GM12878 (cell line): ENCODE data around the gene SYNGR3. TPM values are rescaled to one million over a fixed set of nuclear protein-coding genes. Genes with fewer than 3 reads are reported as not detected.
"Not testable (repeated sequence)": the region's sequence is repeated elsewhere in the genome, so short reads cannot be mapped to it uniquely, and the experiment has no call there.

ENCODE experiments used
- ATAC-seq: fragments of 200-7000 bp; cut with Tn5 transposase; 3 replicates; pipeline ENCODE4 v1.9.1; 2020; ENCODE audit warnings: mild to moderate bottlenecking, moderate library complexity
- BruUV-seq: library from RNA; stranded (reverse); fragments of 400-500 nt; replicated peaks from 2 replicates; lab custom pipeline; 2021; lab: Mats Ljungman, UMichigan
- CTCF ChIA-PET: fragments of 300-600 bp; sonication (Branson Sonifier 250); formaldehyde crosslinking; extraction: SDS; loops from one replicate; lab custom pipeline; 2021; ENCODE audit warnings: inconsistent platforms; lab: Yijun Ruan, JAX
- POLR2A ChIA-PET: fragments of 350-600 bp; formaldehyde crosslinking; extraction: SDS; loops from one replicate; lab custom pipeline; 2021; ENCODE audit warnings: inconsistent platforms; lab: Charles Lee
- RAD21 ChIA-PET: fragments of 300-600 bp; sonication (Branson Sonifier 250); formaldehyde crosslinking; loops from one replicate; lab custom pipeline; 2023; ENCODE audit warnings: antibody characterized with exemption; ENCODE audit not compliant: unreplicated experiment; lab: Charles Lee
- SMC1A ChIA-PET: fragments of 300-600 bp; sonication (Branson Sonifier 250); formaldehyde crosslinking; loops from one replicate; lab custom pipeline; 2023; ENCODE audit not compliant: unreplicated experiment, uncharacterized antibody; lab: Charles Lee
- DNase-seq: peaks from one replicate; pipeline ENCODE4 v3.0.0-alpha.2; 2011; ENCODE audit warnings: low read depth, low spot score
- FAIRE-seq: peaks from 3 replicates; lab custom pipeline; 2011; peaks lifted over from hg19 to GRCh38; lab: Jason Lieb, UNC
- H2AFZ ChIP-seq: 2 replicates; pipeline ENCODE4 v1.6.0; 2011; ENCODE audit warnings: low read depth, low read length, control low read depth; ENCODE audit not compliant: control insufficient read depth
- H3K27ac ChIP-seq: 2 replicates; pipeline ENCODE4 v1.5.1; 2011; ENCODE audit warnings: control low read depth; ENCODE audit not compliant: control insufficient read depth, insufficient read depth
- H3K27me3 ChIP-seq, 2 experiments: replicated peaks in 1 of 2; 2 replicates each; pipeline versions ENCODE4 v1.6.0 to v1.6.1; 2011; ENCODE audit warnings: low read length in 1 of 2; ENCODE audit not compliant: control insufficient read depth in 2 of 2, insufficient read depth in 2 of 2
- H3K36me3 ChIP-seq, 2 experiments: 2 replicates each; pipeline ENCODE4 v1.5.1; 2011; ENCODE audit warnings: low read length in 1 of 2; ENCODE audit not compliant: control insufficient read depth in 2 of 2, insufficient read depth in 2 of 2
- H3K4me1 ChIP-seq: 2 replicates; pipeline ENCODE4 v1.6.1; 2011; ENCODE audit warnings: mild to moderate bottlenecking, low read length, moderate library complexity, mixed read lengths; ENCODE audit not compliant: control insufficient read depth, insufficient read depth
- H3K4me2 ChIP-seq: 2 replicates; pipeline ENCODE4 v1.6.0; 2011; ENCODE audit warnings: control low read depth; ENCODE audit not compliant: control insufficient read depth, insufficient read depth
- H3K4me3 ChIP-seq: fragments of 200-600 bp; sonication (generic); 2 replicates; pipeline ENCODE4 v1.5.1; 2016
- H3K79me2 ChIP-seq: 2 replicates; pipeline ENCODE4 v1.6.0; 2011; ENCODE audit warnings: low read length; ENCODE audit not compliant: control insufficient read depth, insufficient read depth
- H3K9ac ChIP-seq: 2 replicates; pipeline ENCODE4 v1.8.0; 2011; ENCODE audit warnings: low read length, control low read depth, mixed read lengths; ENCODE audit not compliant: control insufficient read depth, insufficient read depth
- H3K9me3 ChIP-seq: replicated peaks from 3 replicates; pipeline ENCODE4 v1.5.1; 2011; ENCODE audit warnings: mild to moderate bottlenecking, low read length; ENCODE audit not compliant: control insufficient read depth, insufficient read depth
- H4K20me1 ChIP-seq: 2 replicates; pipeline ENCODE4 v1.6.0; 2011; ENCODE audit not compliant: control insufficient read depth, insufficient read depth
- CEBPZ ChIP-seq: fragments of 150-350 bp; IDR thresholded peaks from 2 replicates; pipeline ENCODE4 v1.6.1; 2016; ENCODE audit warnings: low read depth, low read length
- MXI1 ChIP-seq: fragments of 150-350 bp; IDR thresholded peaks from 2 replicates; pipeline ENCODE4 v1.6.1; 2011; ENCODE audit warnings: low read depth, mild to moderate bottlenecking, inconsistent platforms, low read length, improper control_type of control experiment
- NRF1 ChIP-seq: conservative IDR thresholded peaks from 2 replicates; pipeline ENCODE4 v1.6.1; 2011; ENCODE audit warnings: mild to moderate bottlenecking, low read depth, low read length, improper control_type of control experiment
- POLR2AphosphoS5 ChIP-seq: IDR thresholded peaks from 2 replicates; pipeline ENCODE4 v1.6.1; 2011; ENCODE audit warnings: mild to moderate bottlenecking, low read length, inconsistent platforms
- RAD51 ChIP-seq: fragments of 450-650 bp; IDR thresholded peaks from 2 replicates; pipeline ENCODE4 v1.6.1; 2016; ENCODE audit warnings: moderate library complexity, mild to moderate bottlenecking, inconsistent platforms
- RELB ChIP-seq: fragments of 450-650 bp; IDR thresholded peaks from 2 replicates; pipeline ENCODE4 v1.6.1; 2017; ENCODE audit warnings: low read depth, mild to moderate bottlenecking, moderate library complexity
- STAT1 ChIP-seq: fragments of 450-650 bp; conservative IDR thresholded peaks from 2 replicates; pipeline ENCODE4 v1.6.1; 2014; ENCODE audit warnings: antibody characterized with exemption, mild to moderate bottlenecking
- WGBS: methylation state at CpG from one replicate; pipeline ENCODE4 v1.1.6; 2016; ENCODE audit warnings: low lambda C conversion rate; ENCODE audit not compliant: insufficient replicate concordance, insufficient coverage; ENCODE audit errors: missing lambda C conversion rate; 5-methylcytosine and 5-hydroxymethylcytosine counted together
- in situ Hi-C: fragments of 300-500 bp; cut with MboI; formaldehyde crosslinking; loops from 9 replicates; pipeline ENCODE4 v1.14.3; 2018; ENCODE audit warnings: mixed read lengths
- intact Hi-C: fragments of 100-400 bp; cut with micrococcal nuclease; formaldehyde crosslinking; loops from one replicate; pipeline ENCODE4 v1.14.2; 2022; ENCODE audit not compliant: unreplicated experiment
- polyA plus RNA-seq, 11 experiments: library from polyadenylated mRNA; depleted of rRNA in 4 of 11; unstranded in 6 of 11; stranded (reverse) in 5 of 11; fragments of >200 nt; fragmentation: Nextera tagmentation in 4 of 11; fragmentation: Illumina TruSeq in 1 of 11; extraction: Ambion mirVana in 4 of 11; extraction: Trizol in 1 of 11; gene quantifications; 1 replicate in 1 of 11; 2 replicates in 10 of 11; pipeline versions ENCODE4 v1.2.1 to v1.2.3, GENCODE V29; 2011 to 2016; ENCODE audit warnings: inconsistent platforms in 2 of 11, missing spikeins in 2 of 11, low read depth in 1 of 11
- total RNA-seq, 4 experiments: library from RNA; depleted of rRNA in 3 of 4; stranded (reverse); fragments of >200 nt in 3 of 4; fragmentation: Illumina TruSeq in 1 of 4; extraction: Trizol in 1 of 4; gene quantifications; 2 replicates each; pipeline versions ENCODE4 v1.2.1 to v1.2.3, GENCODE V29; 2013 to 2021
- TF ChIP-seq, protein P1 (sequence below), 3 experiments: IDR thresholded peaks in 2 of 3; conservative IDR thresholded peaks in 1 of 3; 2 replicates each; pipeline ENCODE4 v1.5.1; 2011; ENCODE audit warnings: low read depth in 3 of 3, low read length in 3 of 3, mild to moderate bottlenecking in 3 of 3, control low read depth in 2 of 3, moderate library complexity in 2 of 3, inconsistent platforms in 1 of 3, mixed read lengths in 1 of 3; ENCODE audit not compliant: control insufficient read depth in 2 of 3, insufficient read depth in 1 of 3; ENCODE audit errors: extremely low read depth in 1 of 3

The SYNGR3 gene
- total and polyA plus RNA-seq, 10 of the 15 experiments (the other 5 are each of a cell fraction or from before 2014, with no cell fraction given) = 1.2 to 18.1 (median 6.6) TPM

DNA sequence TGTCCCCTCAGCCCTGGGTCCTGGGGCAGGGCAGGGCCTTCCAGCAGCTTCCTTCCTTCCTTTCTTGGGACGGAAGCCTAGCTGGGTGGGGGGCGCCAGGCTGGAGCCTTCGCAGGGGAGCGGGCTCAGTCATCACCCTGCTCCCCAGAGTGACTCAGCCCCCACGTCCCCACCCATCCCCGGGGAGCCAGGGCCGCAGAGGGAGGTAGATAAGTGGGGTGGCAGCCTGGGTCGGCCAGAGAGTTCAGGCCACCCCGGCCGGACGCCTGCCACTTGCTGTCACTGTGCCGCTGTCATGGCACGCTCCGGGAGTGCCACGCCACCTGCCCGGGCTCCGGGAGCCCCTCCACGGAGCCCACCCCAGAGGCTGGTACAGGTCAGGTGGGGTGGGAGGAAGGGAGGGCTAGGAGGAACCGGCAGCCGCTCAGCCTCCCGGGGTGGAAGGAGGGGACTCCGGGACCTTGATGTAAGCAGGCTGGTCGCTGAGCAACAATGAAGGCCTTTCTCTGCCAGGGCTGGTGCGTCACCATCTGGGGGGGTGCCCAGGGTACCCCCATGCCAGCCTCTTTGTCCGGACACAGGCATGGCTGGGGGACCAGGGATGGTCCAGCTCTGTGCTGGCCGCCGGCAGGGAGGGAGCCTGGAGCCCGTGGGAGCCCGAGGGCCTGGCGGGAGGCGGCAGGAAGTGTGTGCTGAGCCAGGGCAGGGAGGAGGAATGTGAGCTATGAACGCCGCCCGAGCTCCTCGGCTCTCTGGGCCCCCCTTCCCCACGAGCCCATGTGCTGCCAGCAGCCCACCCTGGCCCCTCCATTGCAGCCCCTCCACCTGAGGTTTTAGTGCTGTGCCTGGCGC, 43.5 kb downstream of the SYNGR3 start (continued):
- TF ChIP-seq, protein P1, sequence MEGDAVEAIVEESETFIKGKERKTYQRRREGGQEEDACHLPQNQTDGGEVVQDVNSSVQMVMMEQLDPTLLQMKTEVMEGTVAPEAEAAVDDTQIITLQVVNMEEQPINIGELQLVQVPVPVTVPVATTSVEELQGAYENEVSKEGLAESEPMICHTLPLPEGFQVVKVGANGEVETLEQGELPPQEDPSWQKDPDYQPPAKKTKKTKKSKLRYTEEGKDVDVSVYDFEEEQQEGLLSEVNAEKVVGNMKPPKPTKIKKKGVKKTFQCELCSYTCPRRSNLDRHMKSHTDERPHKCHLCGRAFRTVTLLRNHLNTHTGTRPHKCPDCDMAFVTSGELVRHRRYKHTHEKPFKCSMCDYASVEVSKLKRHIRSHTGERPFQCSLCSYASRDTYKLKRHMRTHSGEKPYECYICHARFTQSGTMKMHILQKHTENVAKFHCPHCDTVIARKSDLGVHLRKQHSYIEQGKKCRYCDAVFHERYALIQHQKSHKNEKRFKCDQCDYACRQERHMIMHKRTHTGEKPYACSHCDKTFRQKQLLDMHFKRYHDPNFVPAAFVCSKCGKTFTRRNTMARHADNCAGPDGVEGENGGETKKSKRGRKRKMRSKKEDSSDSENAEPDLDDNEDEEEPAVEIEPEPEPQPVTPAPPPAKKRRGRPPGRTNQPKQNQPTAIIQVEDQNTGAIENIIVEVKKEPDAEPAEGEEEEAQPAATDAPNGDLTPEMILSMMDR (IDR thresholded peaks at IDR 0.05 in 2 of 3, conservative IDR thresholded peaks at IDR 0.05 in 1 of 3; ENCODE audit: control insufficient read depth in 2 of 3, extremely low read depth in 1 of 3, insufficient read depth in 1 of 3, low read depth in 3 of 3, low read length in 3 of 3) = no peak
- no peak for TF ChIP-seq CEBPZ
- TF ChIP-seq RELB = no peak
- no peak for TF ChIP-seq NRF1
- no peak for TF ChIP-seq MXI1
- TF ChIP-seq POLR2AphosphoS5 = no peak
- no peak for TF ChIP-seq RAD51
- TF ChIP-seq STAT1 = no peak

- intact Hi-C loops, H3K9me3 ChIP-seq, H3K9ac ChIP-seq, H3K4me3 ChIP-seq, H2AFZ ChIP-seq, H3K36me3 ChIP-seq, H3K4me1 ChIP-seq, H3K4me2 ChIP-seq, POLR2A ChIA-PET, DNase-seq, H4K20me1 ChIP-seq, CTCF ChIA-PET, SMC1A ChIA-PET, H3K27ac ChIP-seq, ATAC-seq, H3K27me3 ChIP-seq, BruUV-seq, RAD21 ChIA-PET, in situ Hi-C loops, FAIRE-seq, H3K79me2 ChIP-seq: not testable (repeated sequence)
- WGBS = 60% methylated on average over 11 of the region's 32 CpGs
These were observed 44.3 kb downstream of the SYNGR3 start for GRCh38 chr16:2033909-2034695.
